Measurements from ENCODE around the gene SH3BGRL.

- TF ChIP-seq, protein P1, sequence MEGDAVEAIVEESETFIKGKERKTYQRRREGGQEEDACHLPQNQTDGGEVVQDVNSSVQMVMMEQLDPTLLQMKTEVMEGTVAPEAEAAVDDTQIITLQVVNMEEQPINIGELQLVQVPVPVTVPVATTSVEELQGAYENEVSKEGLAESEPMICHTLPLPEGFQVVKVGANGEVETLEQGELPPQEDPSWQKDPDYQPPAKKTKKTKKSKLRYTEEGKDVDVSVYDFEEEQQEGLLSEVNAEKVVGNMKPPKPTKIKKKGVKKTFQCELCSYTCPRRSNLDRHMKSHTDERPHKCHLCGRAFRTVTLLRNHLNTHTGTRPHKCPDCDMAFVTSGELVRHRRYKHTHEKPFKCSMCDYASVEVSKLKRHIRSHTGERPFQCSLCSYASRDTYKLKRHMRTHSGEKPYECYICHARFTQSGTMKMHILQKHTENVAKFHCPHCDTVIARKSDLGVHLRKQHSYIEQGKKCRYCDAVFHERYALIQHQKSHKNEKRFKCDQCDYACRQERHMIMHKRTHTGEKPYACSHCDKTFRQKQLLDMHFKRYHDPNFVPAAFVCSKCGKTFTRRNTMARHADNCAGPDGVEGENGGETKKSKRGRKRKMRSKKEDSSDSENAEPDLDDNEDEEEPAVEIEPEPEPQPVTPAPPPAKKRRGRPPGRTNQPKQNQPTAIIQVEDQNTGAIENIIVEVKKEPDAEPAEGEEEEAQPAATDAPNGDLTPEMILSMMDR (IDR thresholded peaks at IDR 0.05): no peak
- no peak for TF ChIP-seq EZH2 (IDR thresholded peaks at IDR 0.05; ENCODE audit: borderline replicate concordance, insufficient read depth, low read depth, low read length, poor library complexity, severe bottlenecking)
Measured at GRCh38 chrX:81259714-81260395, 58.0 kb downstream of the SH3BGRL start.

Data from B cell (primary cell).